ENCODE data around the gene ZNF100.

- no peak for TF ChIP-seq CTCF (conservative IDR thresholded peaks at IDR 0.05; ENCODE audit: low read length)
- TF ChIP-seq EZH2phosphoT487 (IDR thresholded peaks at IDR 0.05; ENCODE audit: borderline replicate concordance), result no peak
Measured at GRCh38 chr19:21767065-21767800, at the start of gene ZNF100.
